Measurements from ENCODE around the gene IRF2.
"Not testable (repeated sequence)": the region's sequence is repeated elsewhere in the genome, so short reads cannot be mapped to it uniquely, and the experiment has no call there.

Gene IRF2

DNA sequence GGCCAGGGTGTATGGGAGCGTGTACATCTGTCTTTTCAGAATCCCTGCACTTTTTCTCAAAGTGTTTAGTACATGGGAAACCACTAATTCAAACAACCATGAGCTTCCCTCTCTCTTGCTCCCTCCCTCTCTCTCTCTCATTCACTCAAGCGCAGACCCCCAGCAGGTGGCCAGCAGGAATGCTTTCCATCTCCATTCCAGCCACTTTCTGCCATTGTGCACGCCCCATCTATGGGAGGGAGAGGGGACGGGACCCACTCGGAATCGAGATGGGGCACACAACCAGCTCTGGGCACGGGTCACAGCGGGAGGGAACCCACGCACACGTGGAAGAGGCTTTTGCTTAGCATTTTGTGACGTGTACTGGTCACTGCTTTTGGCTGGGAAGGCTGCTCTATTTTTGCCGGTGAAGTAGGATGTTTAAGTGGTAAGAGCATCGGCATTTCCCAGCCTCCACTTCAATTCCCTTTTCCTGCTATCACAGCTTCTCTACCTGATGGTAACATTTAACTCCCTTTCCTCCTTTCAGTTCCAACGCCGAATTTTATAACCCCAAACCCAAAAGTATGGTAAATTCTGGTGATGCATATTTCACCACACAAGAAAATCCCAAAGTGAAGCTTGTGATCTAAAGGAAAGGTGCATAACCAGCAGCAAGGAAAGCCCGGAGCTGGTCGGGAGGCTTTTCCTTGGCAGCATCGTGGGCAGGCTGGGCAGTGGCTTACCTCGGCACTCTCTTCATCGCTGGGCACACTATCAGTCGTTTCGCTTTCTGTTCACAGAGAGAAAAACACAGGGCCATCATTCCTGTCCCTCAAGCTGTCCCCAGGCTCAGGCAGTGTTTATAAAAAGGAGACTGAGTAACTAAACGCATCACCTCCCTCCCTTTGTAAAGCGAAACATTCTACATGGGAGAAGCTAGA is 84.1 kb downstream of the IRF2 start:
- DNase-seq (ENCODE audit: low spot score) = no peak

DNA sequence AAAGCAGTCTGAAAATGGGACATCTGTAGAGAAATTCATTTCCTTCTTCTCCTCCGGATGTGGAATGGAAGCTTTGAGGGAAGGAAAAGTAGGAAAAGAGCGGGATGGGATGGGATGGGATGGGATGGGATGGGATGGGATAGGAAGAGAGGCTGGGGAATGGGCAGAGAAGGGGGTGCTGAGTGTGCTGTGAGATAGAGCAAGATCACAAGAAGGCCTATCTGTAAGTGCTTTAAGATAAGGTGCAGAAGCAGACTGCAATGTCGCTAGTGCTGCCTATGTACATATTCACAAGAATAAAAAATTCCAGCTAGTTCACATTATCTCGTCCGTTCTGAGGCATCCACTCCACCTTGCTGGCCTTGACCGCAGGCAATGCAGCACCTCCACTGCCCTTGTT is 86.2 kb downstream of the IRF2 start:
- DNase-seq (ENCODE audit: low spot score) = no peak

DNA sequence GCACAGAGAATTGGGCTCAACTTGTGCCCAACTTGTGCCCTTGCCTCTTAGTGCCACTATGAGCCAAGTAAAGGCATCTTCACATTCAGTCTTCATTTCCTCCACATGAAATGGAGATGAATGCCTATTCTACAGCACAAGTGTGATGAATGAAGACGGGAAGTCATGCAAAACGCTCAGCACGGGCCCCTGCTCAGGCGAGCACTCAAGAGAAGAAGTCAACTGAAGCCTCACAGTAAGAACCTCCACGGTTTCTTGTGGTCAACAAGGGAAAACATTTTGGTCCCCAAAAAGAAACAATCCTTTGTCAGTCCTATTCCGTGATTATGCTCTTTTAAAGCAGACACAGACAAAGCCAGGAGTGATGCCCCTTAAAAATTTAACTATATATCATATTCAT is 87.0 kb downstream of the IRF2 start:
- no peak for DNase-seq (ENCODE audit: low spot score)

GRCh38 chr4:184386271-184386781 is 88.0 kb downstream of the IRF2 start:
- no peak for DNase-seq (ENCODE audit: low spot score)

- no peak for DNase-seq (ENCODE audit: low spot score)
Measured at GRCh38 chr4:184385705-184386141, 88.6 kb downstream of the IRF2 start.

GRCh38 chr4:184384810-184385557 is 89.4 kb downstream of the IRF2 start:
- no peak for DNase-seq (ENCODE audit: low spot score)

- DNase-seq (ENCODE audit: low spot score) = peak; percentile 64
Measured at GRCh38 chr4:184384056-184384809, 90.1 kb downstream of the IRF2 start.

- peak; percentile 87 for DNase-seq (ENCODE audit: low spot score)
Measured at GRCh38 chr4:184383497-184384055, 90.8 kb downstream of the IRF2 start.

GRCh38 chr4:184382189-184382846 is 92.0 kb downstream of the IRF2 start:
- no peak for DNase-seq (ENCODE audit: low spot score)

DNA sequence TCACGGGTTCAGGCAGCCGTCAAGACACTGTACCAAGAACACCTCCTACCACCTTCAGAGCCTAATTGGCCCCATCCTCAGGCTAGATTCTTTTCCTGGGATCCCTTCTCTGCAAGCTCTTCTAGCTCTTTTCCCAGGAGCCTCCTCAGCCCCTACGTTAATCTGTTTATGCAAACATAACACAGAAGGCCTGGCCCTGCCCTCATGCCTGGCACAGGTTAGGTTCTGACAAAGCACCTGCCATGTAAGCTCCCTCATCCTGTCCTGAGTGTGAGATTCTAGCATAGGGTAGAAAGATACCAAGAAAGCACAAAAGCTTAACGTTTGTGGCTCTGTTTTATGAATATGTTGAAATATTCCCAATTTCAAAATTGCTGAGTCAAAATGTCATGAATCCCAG is 93.6 kb downstream of the IRF2 start:
- no peak for DNase-seq (ENCODE audit: low spot score)

GRCh38 chr4:184380214-184380613 is 94.1 kb downstream of the IRF2 start:
- DNase-seq (ENCODE audit: low spot score) = not testable (repeated sequence)

GRCh38 chr4:184376923-184377322 is 97.4 kb downstream of the IRF2 start:
- DNase-seq (ENCODE audit: low spot score) = no peak

- DNase-seq (ENCODE audit: low spot score) = no peak
Measured at GRCh38 chr4:184376126-184376838, 98.1 kb downstream of the IRF2 start.

DNA sequence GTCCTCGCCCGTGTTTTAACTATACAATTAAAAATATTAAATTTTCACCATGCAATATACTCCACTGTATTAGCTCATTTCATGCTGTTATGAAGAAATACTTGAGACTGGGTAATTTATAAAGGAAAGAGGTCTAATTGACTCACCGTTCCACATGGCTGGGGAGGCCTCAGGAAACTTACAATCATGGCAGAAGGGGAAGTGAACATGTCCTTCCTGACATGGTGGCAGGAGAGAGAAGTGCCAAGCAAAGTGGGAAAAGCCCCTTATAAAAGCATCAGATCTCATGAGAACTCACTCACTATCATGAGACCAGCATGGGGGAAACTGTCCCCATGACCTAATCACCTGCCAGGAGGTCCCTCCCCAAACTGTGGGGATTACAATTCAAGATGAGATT is 98.7 kb downstream of the IRF2 start:
- not testable (repeated sequence) for DNase-seq (ENCODE audit: low spot score)

DNA sequence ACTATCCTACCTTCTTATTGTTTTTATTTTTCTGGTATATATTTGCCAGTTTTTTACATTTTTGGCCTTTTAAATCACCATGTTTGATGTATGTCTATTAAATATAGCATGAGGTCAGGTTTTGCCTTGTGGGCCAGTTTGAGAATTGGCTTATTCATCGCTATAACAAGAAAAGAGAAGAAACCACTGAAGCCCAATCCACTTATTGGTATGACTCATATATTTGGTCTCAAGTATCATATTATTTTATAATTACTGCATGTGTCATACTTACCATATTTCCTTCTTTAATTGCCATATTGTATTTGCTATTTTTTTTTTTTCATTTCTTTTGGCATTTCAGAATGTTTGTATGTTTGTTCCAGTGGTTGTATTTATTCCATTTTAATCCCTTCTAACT is 99.3 kb downstream of the IRF2 start:
- no peak for DNase-seq (ENCODE audit: low spot score)

- no peak for DNase-seq (ENCODE audit: low spot score)
Measured at GRCh38 chr4:184373886-184374405, 100.4 kb downstream of the IRF2 start.

- DNase-seq (ENCODE audit: low spot score) = no peak
Measured at GRCh38 chr4:184371390-184371787, 103.0 kb downstream of the IRF2 start.

- no peak for DNase-seq (ENCODE audit: low spot score)
Measured at GRCh38 chr4:184370711-184371389, 103.5 kb downstream of the IRF2 start.

- no peak for DNase-seq (ENCODE audit: low spot score)
Measured at GRCh38 chr4:184369871-184370270, 104.5 kb downstream of the IRF2 start.

DNA sequence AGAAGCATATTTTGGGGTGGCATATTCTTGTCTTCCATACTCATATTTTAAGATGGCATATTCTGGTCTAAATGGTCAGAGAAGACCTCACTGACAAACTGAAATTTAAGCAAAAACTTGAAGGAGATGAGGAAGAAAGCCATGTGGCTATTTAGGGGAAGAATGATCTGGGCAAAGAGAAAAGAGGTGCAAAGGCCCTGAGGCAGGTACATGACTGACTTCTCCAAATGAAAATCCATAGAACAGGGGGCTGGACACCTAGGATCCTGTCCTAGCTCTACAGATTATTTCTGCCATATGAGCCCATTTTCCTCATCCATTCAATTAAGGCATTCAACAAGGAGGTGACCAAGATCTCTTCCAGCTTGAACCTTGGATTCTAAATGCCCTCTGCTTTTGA is 105.6 kb downstream of the IRF2 start:
- no peak for DNase-seq (ENCODE audit: low spot score)

Data from GM03348 (cell line).